H9 (cell line): ENCODE data around the gene FIBP. TPM values are rescaled to one million over a fixed set of nuclear protein-coding genes. Genes with fewer than 3 reads are reported as not detected.

Source experiments
- DNase-seq: peaks from one replicate; pipeline ENCODE4 v3.0.0-alpha.2; 2017
- H2AFZ ChIP-seq: one replicate; pipeline ENCODE4 v1.6.1; 2013; ENCODE audit warnings: mild to moderate bottlenecking, low read length, control low read depth, moderate library complexity
- H2AK5ac ChIP-seq: 2 replicates; pipeline ENCODE4 v1.6.1; 2013; ENCODE audit warnings: low read length, control low read depth, mixed read lengths; ENCODE audit not compliant: insufficient read length
- H2BK120ac ChIP-seq: one replicate; pipeline ENCODE4 v1.6.1; 2013; ENCODE audit warnings: low read depth, mild to moderate bottlenecking, low read length, control low read depth, inconsistent platforms; ENCODE audit not compliant: poor library complexity, severe bottlenecking
- H2BK12ac ChIP-seq: 2 replicates; pipeline ENCODE4 v1.6.1; 2013; ENCODE audit warnings: low read length, control low read depth, mixed read lengths, low read depth; ENCODE audit not compliant: insufficient read length
- H2BK15ac ChIP-seq: 2 replicates; pipeline ENCODE4 v1.6.1; 2013; ENCODE audit warnings: low read depth, low read length, control low read depth
- H2BK20ac ChIP-seq: one replicate; pipeline ENCODE4 v1.6.1; 2013; ENCODE audit warnings: low read depth, mild to moderate bottlenecking, low read length, control low read depth, inconsistent platforms; ENCODE audit not compliant: poor library complexity, severe bottlenecking
- H2BK5ac ChIP-seq: 2 replicates; pipeline ENCODE4 v1.6.1; 2013; ENCODE audit warnings: low read length, control low read depth, mixed read lengths; ENCODE audit not compliant: insufficient read length
- H3K14ac ChIP-seq: 2 replicates; pipeline ENCODE4 v1.6.1; 2013; ENCODE audit warnings: low read length, control low read depth; ENCODE audit not compliant: insufficient read depth
- H3K18ac ChIP-seq: 2 replicates; pipeline ENCODE4 v1.6.1; 2013; ENCODE audit warnings: low read depth, mild to moderate bottlenecking, mixed read lengths, low read length, control low read depth; ENCODE audit not compliant: insufficient read length
- H3K23ac ChIP-seq: 2 replicates; pipeline ENCODE4 v1.6.1; 2013; ENCODE audit warnings: low read length, control low read depth, mixed read lengths, low read depth; ENCODE audit not compliant: insufficient read length
- H3K23me2 ChIP-seq: 2 replicates; pipeline ENCODE4 v1.6.1; 2013; ENCODE audit warnings: low read depth, mild to moderate bottlenecking, mixed read lengths, low read length, control low read depth; ENCODE audit not compliant: insufficient read length, poor library complexity, severe bottlenecking
- H3K27ac ChIP-seq: 2 replicates; pipeline ENCODE4 v1.5.1; 2013; ENCODE audit warnings: low read length, control low read depth, mixed read lengths, low read depth; ENCODE audit not compliant: insufficient read length
- H3K27me3 ChIP-seq: 2 replicates; pipeline ENCODE4 v1.6.1; 2013; ENCODE audit warnings: low read length, control low read depth, inconsistent platforms; ENCODE audit not compliant: insufficient read depth
- H3K4ac ChIP-seq: 2 replicates; pipeline ENCODE4 v1.6.1; 2013; ENCODE audit warnings: low read depth, mild to moderate bottlenecking, control low read depth, inconsistent platforms, low read length, moderate library complexity
- H3K4me1 ChIP-seq: 2 replicates; pipeline ENCODE4 v1.6.1; 2013; ENCODE audit warnings: low read length, control low read depth, inconsistent platforms; ENCODE audit not compliant: insufficient read depth
- H3K4me2 ChIP-seq: 2 replicates; pipeline ENCODE4 v1.6.1; 2013; ENCODE audit warnings: low read length, control low read depth, mixed read lengths; ENCODE audit not compliant: insufficient read length, insufficient read depth
- H3K56ac ChIP-seq: 2 replicates; pipeline ENCODE4 v1.6.1; 2013; ENCODE audit warnings: low read depth, mild to moderate bottlenecking, mixed read lengths, low read length, control low read depth; ENCODE audit not compliant: insufficient read length
- H3K79me1 ChIP-seq: 2 replicates; pipeline ENCODE4 v1.6.1; 2013; ENCODE audit warnings: low read depth, mild to moderate bottlenecking, moderate library complexity, low read length, control low read depth, inconsistent platforms; ENCODE audit not compliant: insufficient read depth, poor library complexity, severe bottlenecking
- H3K79me2 ChIP-seq: 2 replicates; pipeline ENCODE4 v1.6.1; 2013; ENCODE audit warnings: low read length, control low read depth, inconsistent platforms; ENCODE audit not compliant: insufficient read depth
- H3K9ac ChIP-seq: 2 replicates; pipeline ENCODE4 v1.6.1; 2013; ENCODE audit warnings: low read length, control low read depth, mixed read lengths; ENCODE audit not compliant: insufficient read length; ENCODE audit errors: extremely low read depth
- H3K9me3 ChIP-seq: one replicate; pipeline ENCODE4 v1.6.1; 2013; ENCODE audit warnings: low read depth, low read length, inconsistent platforms; ENCODE audit not compliant: control insufficient read depth
- H3T11ph ChIP-seq: one replicate; pipeline ENCODE4 v1.6.1; 2013; ENCODE audit warnings: mild to moderate bottlenecking, low read length, control low read depth, inconsistent platforms
- H4K20me1 ChIP-seq: one replicate; pipeline ENCODE4 v1.6.1; 2013; ENCODE audit not compliant: control insufficient read depth, insufficient read length, insufficient read depth
- H4K5ac ChIP-seq: 2 replicates; pipeline ENCODE4 v1.6.1; 2013; ENCODE audit warnings: low read depth, mild to moderate bottlenecking, mixed read lengths, low read length, control low read depth; ENCODE audit not compliant: insufficient read length
- H4K8ac ChIP-seq: replicated peaks from 2 replicates; pipeline ENCODE4 v1.6.1; 2013; ENCODE audit warnings: low read length, control low read depth, mixed read lengths, low read depth; ENCODE audit not compliant: insufficient read length
- H4K91ac ChIP-seq: 2 replicates; pipeline ENCODE4 v1.6.1; 2013; ENCODE audit warnings: low read depth, mild to moderate bottlenecking, moderate library complexity, mixed read lengths, low read length, control low read depth; ENCODE audit not compliant: insufficient read length
- H3K27ac Mint-ChIP-seq, 3 experiments: 2 replicates in 2 of 3; 3 replicates in 1 of 3; pipeline ENCODE4 v1.8.0; 2020 to 2021; ENCODE audit warnings: mixed read lengths in 3 of 3, mild to moderate bottlenecking in 1 of 3, moderate library complexity in 1 of 3
- H3K27me3 Mint-ChIP-seq: 2 replicates; pipeline ENCODE4 v1.8.0; 2021; ENCODE audit warnings: low read depth, mild to moderate bottlenecking, moderate library complexity, mixed read lengths
- H3K36me3 Mint-ChIP-seq, 3 experiments: 2 replicates in 2 of 3; 3 replicates in 1 of 3; pipeline ENCODE4 v1.8.0; 2020 to 2021; ENCODE audit warnings: low read depth in 3 of 3, mixed read lengths in 3 of 3; ENCODE audit not compliant: insufficient read depth in 1 of 3
- H3K4me1 Mint-ChIP-seq, 2 experiments: 2 replicates each; pipeline ENCODE4 v1.8.0; 2020; ENCODE audit warnings: mixed read lengths in 2 of 2
- H3K4me3 Mint-ChIP-seq, 2 experiments: 2 replicates in 1 of 2; 3 replicates in 1 of 2; pipeline ENCODE4 v1.8.0; 2020 to 2021; ENCODE audit warnings: mild to moderate bottlenecking in 2 of 2, mixed read lengths in 2 of 2, moderate library complexity in 1 of 2
- H3K9me3 Mint-ChIP-seq, 2 experiments: 2 replicates in 1 of 2; 3 replicates in 1 of 2; pipeline ENCODE4 v1.8.0; 2020; ENCODE audit warnings: mild to moderate bottlenecking in 2 of 2, mixed read lengths in 2 of 2, moderate library complexity in 1 of 2
- CTCF ChIP-seq: fragments of 200-600 bp; sonication (generic); conservative IDR thresholded peaks from 3 replicates; pipeline ENCODE4 v1.8.0; 2021; ENCODE audit warnings: antibody characterized with exemption, mild to moderate bottlenecking
- WGBS: extraction: QIAGEN DNeasy Blood & Tissue Kit; methylation state at CpG from one replicate; pipeline ENCODE4 v1.1.7; 2013; ENCODE audit warnings: missing lambda C conversion rate, low lambda C conversion rate, mixed read lengths; ENCODE audit not compliant: insufficient read length; ENCODE audit errors: extremely low coverage; 5-methylcytosine and 5-hydroxymethylcytosine counted together
- total RNA-seq: library from RNA; stranded (reverse); gene quantifications from 2 replicates; pipeline ENCODE4 v1.2.1, GENCODE V29; 2021

The FIBP gene
- total RNA-seq, 1 experiment from 2014 or later, result 87.0 TPM

DNA sequence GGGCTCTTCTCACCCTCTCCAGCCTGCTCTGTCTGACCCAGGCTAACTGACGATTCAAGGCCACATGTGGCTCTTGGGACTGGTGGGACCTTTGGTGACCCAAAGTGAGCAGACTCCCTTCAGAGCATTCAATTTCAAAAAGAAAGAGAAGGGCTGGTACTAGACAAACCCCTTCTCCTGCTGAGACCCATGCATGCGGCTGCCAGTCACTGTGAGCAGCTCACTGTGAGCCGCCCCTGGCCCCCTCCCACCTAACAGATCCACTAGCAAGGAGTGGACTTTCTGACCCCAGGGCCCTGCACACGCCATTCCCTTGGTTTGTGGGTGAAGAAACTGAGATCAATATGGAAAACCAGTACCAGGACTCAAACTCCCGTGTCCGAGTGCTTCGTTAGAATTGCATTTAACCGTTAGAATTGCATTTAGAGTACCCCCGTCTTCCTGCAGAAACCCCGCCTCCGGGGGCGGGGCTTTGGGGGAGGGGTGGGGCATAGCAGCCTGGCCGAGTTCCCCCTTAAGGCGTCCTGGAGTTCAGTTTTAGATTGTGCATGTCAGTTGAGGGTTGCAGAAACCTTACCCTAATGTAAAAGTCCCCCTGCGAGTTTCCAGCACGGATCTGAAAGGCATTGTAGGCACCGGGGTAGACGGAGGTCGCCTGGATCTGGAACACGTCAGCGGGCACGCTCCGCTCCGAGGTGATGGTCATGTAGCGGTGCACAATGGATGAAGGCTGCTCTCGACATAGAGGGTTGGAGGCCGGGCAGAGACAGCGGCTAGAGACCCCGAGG lies 20.8 kb downstream of the FIBP start:
- H2BK5ac ChIP-seq, result no peak overlapping the region
- no peak overlapping the region for H3K27ac ChIP-seq
- no peak overlapping the region for H4K8ac ChIP-seq
- H3T11ph ChIP-seq, result no peak overlapping the region
- H4K91ac ChIP-seq, result no peak overlapping the region
- H2BK15ac ChIP-seq, result no peak overlapping the region
- H3K4me1 Mint-ChIP-seq, result peaks cover 13 to 14% of the 10 kb centered on the region in 2 experiments
- peak overlapping the region; percentile 67 for H3K4me2 ChIP-seq
- H3K14ac ChIP-seq, result no peak overlapping the region
- no peaks in the 10 kb centered on the region for H3K9me3 ChIP-seq
- no peak overlapping the region for H3K23ac ChIP-seq
- no peaks in the 10 kb centered on the region; the same call in 1 of the 2 replicates for H3K27me3 ChIP-seq
- H3K23me2 ChIP-seq, result no peaks in the 10 kb centered on the region
- no peak overlapping the region for H3K4ac ChIP-seq
- peak overlapping the region in 2 of 3 experiments; percentile 54 to 89; a peak in 3 of 7 replicates for H3K27ac Mint-ChIP-seq
- no peak overlapping the region for H2BK20ac ChIP-seq
- TF ChIP-seq CTCF, result no peak
- H3K4me3 Mint-ChIP-seq, result peak overlapping the region; percentile 77 to 90
- DNase-seq, result peak; percentile 66
- H4K5ac ChIP-seq, result no peak overlapping the region
- no peak overlapping the region for H2AFZ ChIP-seq
- H3K9ac ChIP-seq, result no peak overlapping the region
- H3K9me3 Mint-ChIP-seq, result no peaks in the 10 kb centered on the region
- peaks cover 7% of the 10 kb centered on the region for H3K27me3 Mint-ChIP-seq
- H2AK5ac ChIP-seq, result no peak overlapping the region
- no peaks in the 10 kb centered on the region for H3K79me1 ChIP-seq
- no peaks in the 10 kb centered on the region for H3K4me1 ChIP-seq
- H3K18ac ChIP-seq, result no peak overlapping the region
- no peak overlapping the region for H3K56ac ChIP-seq
- WGBS, result no CpG with 5 or more reads among the region's 29 CpGs
- no peaks in the 10 kb centered on the region for H3K79me2 ChIP-seq
- peaks cover 18 to 33% (median 32%) of the 10 kb centered on the region in 3 experiments; a peak in 6 of 7 replicates for H3K36me3 Mint-ChIP-seq
- no peak overlapping the region for H2BK120ac ChIP-seq
- no peaks in the 10 kb centered on the region for H4K20me1 ChIP-seq
- no peak overlapping the region for H2BK12ac ChIP-seq
